H54 (cell line): ENCODE results near the gene SGPP2.

Experiments
- DNase-seq: peaks from one replicate; pipeline ENCODE4 v3.0.0; 2011; ENCODE audit warnings: low spot score, mixed read lengths; ENCODE audit not compliant: insufficient read length
- FAIRE-seq: peaks from 3 replicates; lab custom pipeline; 2011; peaks lifted over from hg19 to GRCh38; lab: Jason Lieb, UNC
- POLR2A ChIP-seq: IDR thresholded peaks from 2 replicates; pipeline ENCODE4 v1.6.1; 2011; ENCODE audit warnings: low read depth, mild to moderate bottlenecking, low read length

SGPP2 gene

GRCh38 chr2:222470802-222471468, 46.6 kb downstream of the SGPP2 start:
- DNase-seq (no peak), FAIRE-seq (no peak)
- TF ChIP-seq POLR2A = no peak

GRCh38 chr2:222477962-222478608, 53.7 kb downstream of the SGPP2 start:
- FAIRE-seq (no peak), DNase-seq (no peak)
- TF ChIP-seq POLR2A = no peak

GRCh38 chr2:222479859-222480258, 55.5 kb downstream of the SGPP2 start:
- DNase-seq (no peak), FAIRE-seq (no peak)
- no peak for TF ChIP-seq POLR2A

GRCh38 chr2:222480497-222480896, 56.2 kb downstream of the SGPP2 start:
- DNase-seq (no peak), FAIRE-seq (no peak)
- TF ChIP-seq POLR2A = no peak

GRCh38 chr2:222481941-222482340, 57.6 kb downstream of the SGPP2 start:
- no peak for DNase-seq
- no peak for TF ChIP-seq POLR2A
- no peak for FAIRE-seq

- DNase-seq (no peak), FAIRE-seq (no peak)
- TF ChIP-seq POLR2A = no peak
These were observed 59.2 kb downstream of the SGPP2 start for GRCh38 chr2:222483513-222484039.

- TF ChIP-seq POLR2A = no peak
- FAIRE-seq = no peak
- no peak for DNase-seq
These were observed 61.2 kb downstream of the SGPP2 start for GRCh38 chr2:222485367-222486211.

GRCh38 chr2:222490131-222490530, 65.8 kb downstream of the SGPP2 start:
- TF ChIP-seq POLR2A = no peak
- FAIRE-seq (no peak), DNase-seq (no peak)

- no peak for TF ChIP-seq POLR2A
- FAIRE-seq (no peak), DNase-seq (no peak)
These were observed 68.3 kb downstream of the SGPP2 start for GRCh38 chr2:222492683-222493082.

GRCh38 chr2:222494104-222494739, 69.9 kb downstream of the SGPP2 start:
- no peak for TF ChIP-seq POLR2A
- FAIRE-seq (no peak), DNase-seq (no peak)

GRCh38 chr2:222495388-222495787, 71.0 kb downstream of the SGPP2 start:
- FAIRE-seq (no peak), DNase-seq (no peak)
- no peak for TF ChIP-seq POLR2A

- TF ChIP-seq POLR2A = no peak
- FAIRE-seq (no peak), DNase-seq (no peak)
These were observed 74.9 kb downstream of the SGPP2 start for GRCh38 chr2:222499226-222499625.

GRCh38 chr2:222504191-222504590, 79.8 kb downstream of the SGPP2 start:
- FAIRE-seq (no peak), DNase-seq (no peak)
- TF ChIP-seq POLR2A = no peak
